ENCODE measurements around the gene NHERF2. TPM values are rescaled to one million over a fixed set of nuclear protein-coding genes. Genes with fewer than 3 reads are reported as not detected.

Gene NHERF2
- polyA plus RNA-seq, 1 donor, result 47.8 TPM

- no peak for DNase-seq
Observed at GRCh38 chr16:2063861-2064260, 37.2 kb downstream of the NHERF2 start.

GRCh38 chr16:2064368-2064945 is 37.8 kb downstream of the NHERF2 start:
- DNase-seq, result no peak

- DNase-seq, result no peak
Observed at GRCh38 chr16:2066139-2066538, 39.4 kb downstream of the NHERF2 start.

GRCh38 chr16:2070576-2071453 is 44.1 kb downstream of the NHERF2 start:
- no peak for DNase-seq

- no peak for DNase-seq
Observed at GRCh38 chr16:2071454-2072202, 44.9 kb downstream of the NHERF2 start.

GRCh38 chr16:2072926-2073325 is 46.2 kb downstream of the NHERF2 start:
- DNase-seq, result no peak

GRCh38 chr16:2074071-2074470 is 47.4 kb downstream of the NHERF2 start:
- no peak for DNase-seq

- no peak for DNase-seq
Observed at GRCh38 chr16:2075631-2076030, 48.9 kb downstream of the NHERF2 start.

- DNase-seq, result no peak
Observed at GRCh38 chr16:2076072-2076865, 49.6 kb downstream of the NHERF2 start.

- no peak for DNase-seq
Observed at GRCh38 chr16:2077016-2077415, 50.3 kb downstream of the NHERF2 start.

GRCh38 chr16:2077696-2078095 is 51.0 kb downstream of the NHERF2 start:
- no peak for DNase-seq

- no peak for DNase-seq
Observed at GRCh38 chr16:2078096-2078495, 51.4 kb downstream of the NHERF2 start.

- DNase-seq, result no peak
Observed at GRCh38 chr16:2078691-2079090, 52.0 kb downstream of the NHERF2 start.

GRCh38 chr16:2079311-2079800 is 52.7 kb downstream of the NHERF2 start:
- no peak for DNase-seq

- DNase-seq, result no peak
Observed at GRCh38 chr16:2079991-2080390, 53.3 kb downstream of the NHERF2 start.

- DNase-seq, result no peak
Observed at GRCh38 chr16:2081201-2082084, 54.7 kb downstream of the NHERF2 start.

GRCh38 chr16:2082171-2082982 is 55.7 kb downstream of the NHERF2 start:
- no peak for DNase-seq

GRCh38 chr16:2082983-2083364 is 56.3 kb downstream of the NHERF2 start:
- DNase-seq, result no peak

GRCh38 chr16:2083409-2083808 is 56.7 kb downstream of the NHERF2 start:
- no peak for DNase-seq
